Measurements from ENCODE around the gene SPECC1.
A peak's percentile ranks its signal among the peaks of the same experiment; 100 is the strongest.

The SPECC1 gene

GRCh38 chr17:19977293-19978208, 31.6 kb upstream of the SPECC1 start, which contains the start of gene AKAP10:
Gene AKAP10, minus strand, starts transcription at chr17:19977828. Its CDS starts 149 bp downstream, at chr17:19977679.
- ChIA-PET POLR2A (interaction anchor here (0.7 to 2.1 kb wide), 9 partner anchors 9 to 110 kb away, joined by 3 to 11 read pairs (median 5); partner anchors contain the start of genes SPECC1 and ULK2), CTCF (no interaction called here)
- TF ChIP-seq HDGF (IDR thresholded peaks at IDR 0.05; ENCODE audit: borderline replicate concordance) (no peak), PKNOX1 (IDR thresholded peaks at IDR 0.05) (no peak), NFRKB (IDR thresholded peaks at IDR 0.05) (peak; percentile 67; the same call in 1 of the 2 replicates), LEF1 (IDR thresholded peaks at IDR 0.05; ENCODE audit: borderline replicate concordance) (peak; percentile 34; the same call in 1 of the 2 replicates), ZNF384 (IDR thresholded peaks at IDR 0.05) (no peak), SUZ12 (IDR thresholded peaks at IDR 0.05) (no peak), SP1 (IDR thresholded peaks at IDR 0.05) (no peak), ELF4 (IDR thresholded peaks at IDR 0.05) (no peak; the same call in 1 of the 2 replicates), FOXM1 (IDR thresholded peaks at IDR 0.05; ENCODE audit: borderline replicate concordance) (0 out of 2 replicates have a peak, but pooled peaks have one; percentile 23), FOXK2 (IDR thresholded peaks at IDR 0.05) (peak; percentile 43; the same call in 1 of the 2 replicates), TARDBP (IDR thresholded peaks at IDR 0.05) (no peak), L3MBTL2 (conservative IDR thresholded peaks at IDR 0.05) (peak; percentile 100), FOXA1 (IDR thresholded peaks at IDR 0.05) (no peak), ARNT (IDR thresholded peaks at IDR 0.05) (no peak), CTBP1 (IDR thresholded peaks at IDR 0.05; ENCODE audit: borderline replicate concordance) (no peak), BHLHE40 (IDR thresholded peaks at IDR 0.05; ENCODE audit: borderline replicate concordance) (no peak)
- DNase-seq (ENCODE audit: extremely low spot score) = peak; percentile 92

DNA sequence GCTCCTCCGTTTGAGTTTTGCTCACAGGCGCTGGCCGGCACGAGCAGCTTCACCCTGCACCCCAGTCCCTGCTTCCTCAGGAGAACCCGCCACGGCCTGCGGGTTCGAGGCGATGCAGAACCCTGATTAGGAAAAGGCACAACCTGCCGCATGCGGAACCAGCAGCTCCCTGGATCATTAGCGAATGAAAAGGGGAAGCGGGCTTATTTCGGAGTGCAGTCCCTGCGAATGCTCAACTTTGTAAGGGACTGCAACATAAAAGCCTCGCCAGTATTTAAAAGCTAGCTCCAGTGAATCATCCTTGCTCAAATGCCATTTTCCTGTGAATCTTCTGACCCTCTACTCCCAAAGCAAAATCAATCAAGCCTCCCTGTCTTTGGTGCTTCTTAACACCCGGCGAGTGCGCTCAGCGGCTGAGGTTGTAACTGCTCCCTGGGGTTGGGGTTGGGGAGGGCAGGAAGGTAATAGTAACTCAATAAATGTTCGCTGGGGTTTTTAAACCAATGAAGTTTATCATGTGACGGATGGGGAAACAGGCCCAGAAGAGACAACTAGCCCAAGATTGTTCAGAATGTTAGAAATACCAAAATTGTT, 30.9 kb upstream of the SPECC1 start:
- POLR2A ChIA-PET = interaction anchor here (1.0 to 2.1 kb wide), 8 partner anchors 10 to 110 kb away, joined by 4 to 11 read pairs (median 6); partner anchors contain the start of genes SPECC1 and ULK2
- CTCF ChIA-PET = no interaction called here
- no peak for TF ChIP-seq ELF4 (IDR thresholded peaks at IDR 0.05)
- no peak for TF ChIP-seq FOXK2 (IDR thresholded peaks at IDR 0.05)
- TF ChIP-seq ZNF384 (IDR thresholded peaks at IDR 0.05) = no peak
- no peak for TF ChIP-seq HDGF (IDR thresholded peaks at IDR 0.05; ENCODE audit: borderline replicate concordance)
- 0 out of 2 replicates have a peak, but pooled peaks have one; percentile 90 for TF ChIP-seq L3MBTL2 (conservative IDR thresholded peaks at IDR 0.05)
- no peak for TF ChIP-seq FOXA1 (IDR thresholded peaks at IDR 0.05)
- no peak for TF ChIP-seq SP1 (IDR thresholded peaks at IDR 0.05)
- DNase-seq (ENCODE audit: extremely low spot score) = no peak

DNA sequence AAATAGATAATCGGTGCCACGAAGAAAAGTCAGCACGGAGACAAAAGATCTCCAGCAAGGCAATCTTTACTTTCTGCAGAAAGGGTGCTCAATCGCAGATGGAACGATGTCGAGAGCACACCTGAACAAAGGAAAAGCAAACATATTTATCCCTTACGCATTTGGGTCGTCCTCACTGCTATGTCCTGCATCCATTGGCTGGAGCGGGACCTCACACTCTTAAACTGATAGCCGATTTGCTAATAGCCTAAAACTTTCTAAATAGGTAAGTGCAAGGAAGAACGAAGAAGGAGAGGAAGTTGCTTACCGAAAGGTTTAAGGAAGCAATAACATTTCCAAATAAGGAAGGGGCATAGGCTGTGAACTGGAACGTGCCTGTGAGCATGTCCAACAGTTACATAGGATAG, 30.4 kb upstream of the SPECC1 start:
- ChIA-PET POLR2A (interaction anchor here (1.8 to 2.1 kb wide), 3 partner anchors 15 to 109 kb away, joined by 5 to 10 read pairs (median 8); no protein-coding TSS in a partner anchor), CTCF (no interaction called here)
- DNase-seq (ENCODE audit: extremely low spot score) = no peak
- TF ChIP-seq FOXM1 (IDR thresholded peaks at IDR 0.05; ENCODE audit: borderline replicate concordance) (no peak), SP1 (IDR thresholded peaks at IDR 0.05) (no peak), SUZ12 (IDR thresholded peaks at IDR 0.05) (no peak), L3MBTL2 (conservative IDR thresholded peaks at IDR 0.05) (no peak), ELF4 (IDR thresholded peaks at IDR 0.05) (no peak), NFRKB (IDR thresholded peaks at IDR 0.05) (no peak), PKNOX1 (IDR thresholded peaks at IDR 0.05) (no peak), FOXK2 (IDR thresholded peaks at IDR 0.05) (no peak), HDGF (IDR thresholded peaks at IDR 0.05; ENCODE audit: borderline replicate concordance) (no peak), LEF1 (IDR thresholded peaks at IDR 0.05; ENCODE audit: borderline replicate concordance) (no peak), FOXA1 (IDR thresholded peaks at IDR 0.05) (no peak), ZNF384 (IDR thresholded peaks at IDR 0.05) (no peak)

- TF ChIP-seq FOXA1 (IDR thresholded peaks at IDR 0.05) (no peak), TARDBP (IDR thresholded peaks at IDR 0.05) (no peak), BHLHE40 (IDR thresholded peaks at IDR 0.05; ENCODE audit: borderline replicate concordance) (no peak), ARNT (IDR thresholded peaks at IDR 0.05) (no peak), PKNOX1 (IDR thresholded peaks at IDR 0.05) (no peak), ELF4 (IDR thresholded peaks at IDR 0.05) (no peak), FOXM1 (IDR thresholded peaks at IDR 0.05; ENCODE audit: borderline replicate concordance) (no peak), ZNF384 (IDR thresholded peaks at IDR 0.05) (no peak), SUZ12 (IDR thresholded peaks at IDR 0.05) (no peak), L3MBTL2 (conservative IDR thresholded peaks at IDR 0.05) (no peak), NFRKB (IDR thresholded peaks at IDR 0.05) (no peak), CTBP1 (IDR thresholded peaks at IDR 0.05; ENCODE audit: borderline replicate concordance) (no peak), SP1 (IDR thresholded peaks at IDR 0.05) (no peak), HDGF (IDR thresholded peaks at IDR 0.05; ENCODE audit: borderline replicate concordance) (no peak), FOXK2 (IDR thresholded peaks at IDR 0.05) (no peak), LEF1 (IDR thresholded peaks at IDR 0.05; ENCODE audit: borderline replicate concordance) (no peak)
- DNase-seq (ENCODE audit: extremely low spot score) = no peak
- ChIA-PET POLR2A (no interaction called here), CTCF (no interaction called here)
Measured at GRCh38 chr17:19979917-19980770, 29.0 kb upstream of the SPECC1 start.

All from HEK293T (cell line).